ENCODE measurements around the gene MANF.
A peak's percentile ranks its signal among the peaks of the same experiment; 100 is the strongest.

The MANF gene

GRCh38 chr3:51422211-51422610 lies 37.1 kb downstream of the MANF start:
- DNase-seq (ENCODE audit: low read depth, low spot score): no peak

GRCh38 chr3:51426921-51427320 lies 41.8 kb downstream of the MANF start:
- no peak overlapping the region for H3K27ac ChIP-seq
- DNase-seq (ENCODE audit: low read depth, low spot score): no peak

More at GRCh38 chr3:51422211-51422610, 37.1 kb downstream of the MANF start:
- H3K27ac ChIP-seq: no peak overlapping the region

GRCh38 chr3:51429138-51429537 lies 44.0 kb downstream of the MANF start:
- no peak overlapping the region for H3K27ac ChIP-seq
- DNase-seq (ENCODE audit: low read depth, low spot score): no peak

- no peak overlapping the region for H3K27ac ChIP-seq
- DNase-seq (ENCODE audit: low read depth, low spot score): no peak
Observed at GRCh38 chr3:51434110-51434509, 49.0 kb downstream of the MANF start.

GRCh38 chr3:51434746-51435327 lies 49.7 kb downstream of the MANF start:
- peak; percentile 8 for DNase-seq (ENCODE audit: low read depth, low spot score)
- H3K27ac ChIP-seq: no peak overlapping the region

GRCh38 chr3:51436998-51437639 lies 52.0 kb downstream of the MANF start:
- H3K27ac ChIP-seq: no peak overlapping the region
- no peak for DNase-seq (ENCODE audit: low read depth, low spot score)

Measured in epithelial cell of prostate (primary cell).